Activated CD8-positive, alpha-beta T cell treated with anti-CD3 and anti-CD28 coated beads for 36 hours (primary cell): Measurements from ENCODE around the gene CTNNA2. TPM values are rescaled to one million over a fixed set of nuclear protein-coding genes. Genes with fewer than 3 reads are reported as not detected.

ENCODE experiments used
- ATAC-seq: fragments of 200-7000 bp; cut with Tn5 transposase; one replicate; pipeline ENCODE4 v1.10.0; 2021; ENCODE audit warnings: mild to moderate bottlenecking, moderate library complexity
- CTCF ChIA-PET: fragments of 350-600 bp; sonication (Branson Sonifier 250); formaldehyde crosslinking; loops from one replicate; lab custom pipeline; 2021; ENCODE audit warnings: antibody characterized with exemption; lab: Charles Lee
- POLR2A ChIA-PET: fragments of 350-600 bp; sonication (Branson Sonifier 250); formaldehyde crosslinking; loops from one replicate; lab custom pipeline; 2021; ENCODE audit warnings: antibody characterized with exemption; lab: Charles Lee
- DNase-seq: peaks from one replicate; pipeline ENCODE4 v3.0.0-alpha.2; 2020
- H3K27ac Mint-ChIP-seq: one replicate; pipeline ENCODE4 v1.8.0; 2021; ENCODE audit warnings: mild to moderate bottlenecking, mixed read lengths
- H3K27me3 Mint-ChIP-seq: one replicate; pipeline ENCODE4 v1.8.0; 2021; ENCODE audit warnings: mixed read lengths
- H3K36me3 Mint-ChIP-seq: one replicate; pipeline ENCODE4 v1.8.0; 2021; ENCODE audit warnings: low read depth, mixed read lengths
- H3K4me1 Mint-ChIP-seq: one replicate; pipeline ENCODE4 v1.8.0; 2021; ENCODE audit warnings: low read depth, mixed read lengths
- H3K4me3 Mint-ChIP-seq: one replicate; pipeline ENCODE4 v1.8.0; 2021; ENCODE audit warnings: mild to moderate bottlenecking, moderate library complexity, mixed read lengths
- H3K9me3 Mint-ChIP-seq: one replicate; pipeline ENCODE4 v1.8.0; 2021; ENCODE audit warnings: mixed read lengths
- intact Hi-C: fragments of 100-400 bp; cut with micrococcal nuclease; formaldehyde crosslinking; loops from one replicate; pipeline ENCODE4 v1.10.0; 2022
- total RNA-seq, 2 experiments: library from RNA; stranded (reverse); gene quantifications; one replicate each; pipeline ENCODE4 v1.2.3, GENCODE V29; 2021
- TF ChIP-seq, protein P1 (sequence below): fragments of 200-600 bp; IDR thresholded peaks from one replicate; pipeline ENCODE4 v1.8.0; 2022; ENCODE audit warnings: antibody characterized with exemption, mild to moderate bottlenecking

CTNNA2 gene
- total RNA-seq, 2 experiments from 2014 or later, result not detected

DNA sequence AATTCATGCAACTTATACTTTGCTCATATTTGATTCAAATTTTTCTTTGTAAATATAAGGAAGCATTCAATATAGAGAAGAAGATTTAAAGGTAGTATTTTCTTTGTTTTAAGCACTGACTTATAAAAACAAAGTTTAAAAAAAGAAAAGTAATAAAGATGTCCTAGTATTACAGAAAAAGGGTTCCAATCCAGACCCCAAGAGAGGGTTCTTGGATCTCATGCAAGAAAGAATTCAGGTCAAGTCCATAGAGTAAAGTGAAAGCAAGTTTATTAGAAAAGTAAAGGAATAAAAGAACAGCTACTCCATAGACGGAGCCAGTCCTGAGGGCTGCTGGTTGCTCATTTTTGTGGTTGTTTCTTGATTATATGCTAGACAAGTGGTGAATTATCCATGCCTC lies 267.9 kb downstream of the CTNNA2 start:
- no peak overlapping the region for H3K4me3 Mint-ChIP-seq
- intact Hi-C loops, result no loop called here
- H3K9me3 Mint-ChIP-seq, result no peaks in the 10 kb centered on the region
- TF ChIP-seq, protein P1, sequence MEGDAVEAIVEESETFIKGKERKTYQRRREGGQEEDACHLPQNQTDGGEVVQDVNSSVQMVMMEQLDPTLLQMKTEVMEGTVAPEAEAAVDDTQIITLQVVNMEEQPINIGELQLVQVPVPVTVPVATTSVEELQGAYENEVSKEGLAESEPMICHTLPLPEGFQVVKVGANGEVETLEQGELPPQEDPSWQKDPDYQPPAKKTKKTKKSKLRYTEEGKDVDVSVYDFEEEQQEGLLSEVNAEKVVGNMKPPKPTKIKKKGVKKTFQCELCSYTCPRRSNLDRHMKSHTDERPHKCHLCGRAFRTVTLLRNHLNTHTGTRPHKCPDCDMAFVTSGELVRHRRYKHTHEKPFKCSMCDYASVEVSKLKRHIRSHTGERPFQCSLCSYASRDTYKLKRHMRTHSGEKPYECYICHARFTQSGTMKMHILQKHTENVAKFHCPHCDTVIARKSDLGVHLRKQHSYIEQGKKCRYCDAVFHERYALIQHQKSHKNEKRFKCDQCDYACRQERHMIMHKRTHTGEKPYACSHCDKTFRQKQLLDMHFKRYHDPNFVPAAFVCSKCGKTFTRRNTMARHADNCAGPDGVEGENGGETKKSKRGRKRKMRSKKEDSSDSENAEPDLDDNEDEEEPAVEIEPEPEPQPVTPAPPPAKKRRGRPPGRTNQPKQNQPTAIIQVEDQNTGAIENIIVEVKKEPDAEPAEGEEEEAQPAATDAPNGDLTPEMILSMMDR, result no peak
- ChIA-PET CTCF (no interaction called here), POLR2A (no interaction called here)
- no peaks in the 10 kb centered on the region for H3K4me1 Mint-ChIP-seq
- no peaks in the 10 kb centered on the region for H3K27me3 Mint-ChIP-seq
- no peaks in the 10 kb centered on the region for H3K36me3 Mint-ChIP-seq
- DNase-seq (no peak), ATAC-seq (no peak)
- no peak overlapping the region for H3K27ac Mint-ChIP-seq

DNA sequence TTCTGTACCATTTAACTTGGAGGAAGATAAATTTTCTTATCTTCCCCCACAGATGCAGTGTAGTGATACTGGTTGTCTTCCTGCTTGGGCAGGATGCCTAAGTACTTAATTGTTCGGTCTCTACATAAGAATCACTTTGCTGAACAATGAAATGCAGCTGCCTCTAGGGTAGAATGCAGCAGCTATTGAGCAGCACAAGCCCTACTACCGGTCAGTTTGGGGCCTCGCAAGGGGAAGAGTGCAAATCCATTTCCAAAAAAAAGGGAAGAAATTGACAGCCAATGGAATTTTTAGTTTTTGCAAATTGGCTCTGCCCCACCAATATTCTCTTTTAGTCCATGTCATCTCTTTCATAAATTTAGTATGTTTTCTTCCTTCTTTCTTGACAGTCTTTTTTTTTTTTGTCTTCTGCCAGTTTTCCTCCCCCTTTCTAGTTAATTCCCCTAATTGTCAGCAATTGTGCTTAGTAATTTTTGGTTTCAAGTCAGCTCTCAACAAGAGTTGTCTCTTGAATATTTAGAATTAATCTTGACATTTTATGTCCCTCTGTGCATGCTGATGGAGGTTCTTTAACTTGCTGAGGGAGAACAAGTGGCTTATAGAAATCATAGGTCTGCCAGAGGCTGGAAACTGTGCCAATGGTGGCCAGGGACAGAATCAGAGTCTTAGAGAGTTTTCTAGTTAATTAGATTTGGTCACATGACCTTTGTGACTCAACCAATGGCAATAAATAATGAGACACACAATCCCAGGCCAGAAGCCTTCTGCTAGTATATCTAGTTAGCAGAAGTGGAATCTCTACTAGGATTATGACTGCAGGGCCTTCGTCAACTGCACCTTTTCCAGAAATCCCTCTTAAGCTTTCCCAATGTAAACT lies 270.0 kb downstream of the CTNNA2 start:
- Mint-ChIP-seq H3K4me3 (no peak overlapping the region), H3K27me3 (no peaks in the 10 kb centered on the region), H3K4me1 (no peaks in the 10 kb centered on the region), H3K36me3 (no peaks in the 10 kb centered on the region), H3K9me3 (no peaks in the 10 kb centered on the region), H3K27ac (no peak overlapping the region)
- DNase-seq, result no peak
- ChIA-PET CTCF (no interaction called here), POLR2A (no interaction called here)
- TF ChIP-seq, protein P1, result no peak
- intact Hi-C loops, result no loop called here
- ATAC-seq, result no peak

DNA sequence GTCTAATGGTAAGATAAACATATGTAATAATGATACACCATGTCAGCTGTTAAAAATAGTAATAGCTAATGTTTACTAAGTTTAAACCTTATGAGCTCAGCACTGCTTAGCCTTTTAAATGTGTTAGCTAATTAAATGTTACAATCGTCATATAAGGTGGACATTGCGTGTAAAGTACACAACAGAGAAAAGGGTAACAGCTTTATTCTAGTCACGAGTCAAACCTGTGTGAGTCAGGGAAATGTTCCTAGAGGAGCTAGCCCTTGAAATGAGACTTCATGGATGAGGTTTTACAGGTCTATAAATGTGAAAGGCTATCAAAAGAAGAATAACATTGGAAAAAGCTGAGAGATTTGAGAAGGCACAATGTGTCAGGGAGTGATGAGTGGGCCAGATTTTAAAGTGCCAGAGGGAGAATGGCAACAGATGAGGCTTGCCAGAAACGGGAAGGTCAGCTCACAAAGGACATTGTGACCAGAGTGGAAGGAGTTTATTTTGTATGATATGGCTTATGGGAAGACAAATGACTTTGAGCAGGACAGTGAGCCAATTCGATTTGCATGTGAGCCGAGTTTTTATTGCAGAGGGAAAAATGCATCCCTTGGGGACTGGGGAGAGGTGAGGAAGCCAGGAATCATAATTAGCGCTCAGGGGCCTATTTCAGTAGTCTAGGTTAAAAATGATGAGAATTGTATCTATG lies 276.3 kb downstream of the CTNNA2 start:
- Mint-ChIP-seq H3K27ac (no peak overlapping the region), H3K4me3 (no peak overlapping the region), H3K4me1 (no peaks in the 10 kb centered on the region), H3K9me3 (no peaks in the 10 kb centered on the region), H3K36me3 (no peaks in the 10 kb centered on the region), H3K27me3 (no peaks in the 10 kb centered on the region)
- DNase-seq (no peak), ATAC-seq (no peak)
- intact Hi-C loops, result no loop called here
- ChIA-PET CTCF (no interaction called here), POLR2A (no interaction called here)
- TF ChIP-seq, protein P1, result no peak

DNA sequence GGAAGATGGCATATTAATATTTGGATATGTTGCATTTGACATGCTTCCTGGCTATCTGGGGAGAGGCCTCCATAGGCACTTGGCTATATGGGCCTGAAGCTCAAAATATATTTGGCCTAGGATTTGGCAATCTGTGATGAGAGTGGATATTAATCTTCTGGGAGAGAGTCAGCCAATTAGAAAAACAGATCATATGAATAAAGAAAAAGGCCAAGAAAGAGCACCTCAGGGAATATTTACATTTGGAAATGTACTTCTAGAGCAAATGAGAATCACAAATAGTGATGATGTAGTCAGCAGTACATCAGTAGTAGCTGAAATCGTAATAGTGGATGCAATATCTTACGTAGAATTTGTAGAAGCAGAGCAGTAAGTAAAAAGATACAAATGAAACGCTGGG lies 277.0 kb downstream of the CTNNA2 start:
- Mint-ChIP-seq H3K4me3 (no peak overlapping the region), H3K9me3 (no peaks in the 10 kb centered on the region), H3K27me3 (no peaks in the 10 kb centered on the region), H3K27ac (no peak overlapping the region), H3K4me1 (no peaks in the 10 kb centered on the region), H3K36me3 (no peaks in the 10 kb centered on the region)
- TF ChIP-seq, protein P1, result no peak
- ChIA-PET CTCF (no interaction called here), POLR2A (no interaction called here)
- DNase-seq (no peak), ATAC-seq (no peak)
- intact Hi-C loops, result no loop called here

DNA sequence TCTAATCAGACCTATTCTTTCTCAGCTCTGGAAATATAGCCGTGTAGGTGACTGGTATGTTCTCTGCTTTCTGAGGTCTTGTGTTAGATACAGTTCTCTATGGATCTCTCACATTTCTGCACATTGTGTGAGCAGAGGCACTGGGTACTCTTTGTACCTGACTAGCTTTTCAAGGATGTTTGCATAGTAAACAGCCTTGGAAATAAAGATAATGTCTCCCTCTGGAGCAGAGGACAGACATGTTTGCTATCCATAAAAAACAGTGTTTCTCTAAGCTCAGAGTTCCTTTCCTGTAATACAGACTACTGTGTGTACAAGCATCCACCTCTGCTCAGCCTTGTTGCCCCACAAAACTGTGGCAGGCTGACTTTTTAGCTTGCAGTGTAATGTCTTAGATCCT lies 279.2 kb downstream of the CTNNA2 start:
- intact Hi-C loops, result no loop called here
- H3K27ac Mint-ChIP-seq, result no peak overlapping the region
- H3K4me3 Mint-ChIP-seq, result no peak overlapping the region
- H3K4me1 Mint-ChIP-seq, result no peaks in the 10 kb centered on the region
- DNase-seq (no peak), ATAC-seq (no peak)
- H3K27me3 Mint-ChIP-seq, result no peaks in the 10 kb centered on the region
- POLR2A ChIA-PET, result interaction anchor here (0.7 kb wide), 1 partner anchor 54 kb away, joined by 3 read pairs; no protein-coding TSS in a partner anchor
- no peaks in the 10 kb centered on the region for H3K9me3 Mint-ChIP-seq
- TF ChIP-seq, protein P1, result no peak
- no peaks in the 10 kb centered on the region for H3K36me3 Mint-ChIP-seq
- CTCF ChIA-PET, result no interaction called here
